ENCODE measurements around the gene OR2B6.

GRCh38 chr6:27977387-27977786, 20.3 kb downstream of the OR2B6 start:
- no peak for TF ChIP-seq CTCF (IDR thresholded peaks at IDR 0.05)
- TF ChIP-seq POLR2A (IDR thresholded peaks at IDR 0.05), result no peak
